Activated T-cell treated with anti-CD3 and anti-CD28 coated beads, Interleukin-2, amount 50 U/mL, for 1 hour (primary cell): ENCODE results near the gene MRPS5.
"Not testable (repeated sequence)": the region's sequence is repeated elsewhere in the genome, so short reads cannot be mapped to it uniquely, and the experiment has no call there.

Experiments used
- DNase-seq: peaks from one replicate; pipeline ENCODE4 v3.0.0-alpha.2; 2020

MRPS5 gene

DNA sequence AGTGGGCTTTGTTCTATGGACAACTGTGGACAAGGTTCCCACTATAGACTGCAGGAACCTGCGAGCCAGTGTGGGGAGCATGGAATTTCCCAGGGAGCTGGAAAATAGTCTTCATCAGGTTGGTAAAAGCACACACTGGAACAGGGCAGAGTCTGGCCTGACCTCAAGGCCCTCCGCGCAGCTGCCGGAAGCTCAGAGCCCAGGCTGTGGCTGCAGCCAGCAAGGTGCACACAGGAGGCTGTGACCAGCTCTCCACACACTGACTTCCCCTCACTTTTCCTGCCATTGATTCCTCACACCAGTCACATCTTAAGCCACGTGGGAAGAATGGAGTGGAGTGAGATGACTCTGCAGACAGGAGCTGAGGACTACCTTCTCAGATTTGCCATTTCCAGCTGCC is 77.0 kb downstream of the MRPS5 start:
- DNase-seq, result no peak

DNA sequence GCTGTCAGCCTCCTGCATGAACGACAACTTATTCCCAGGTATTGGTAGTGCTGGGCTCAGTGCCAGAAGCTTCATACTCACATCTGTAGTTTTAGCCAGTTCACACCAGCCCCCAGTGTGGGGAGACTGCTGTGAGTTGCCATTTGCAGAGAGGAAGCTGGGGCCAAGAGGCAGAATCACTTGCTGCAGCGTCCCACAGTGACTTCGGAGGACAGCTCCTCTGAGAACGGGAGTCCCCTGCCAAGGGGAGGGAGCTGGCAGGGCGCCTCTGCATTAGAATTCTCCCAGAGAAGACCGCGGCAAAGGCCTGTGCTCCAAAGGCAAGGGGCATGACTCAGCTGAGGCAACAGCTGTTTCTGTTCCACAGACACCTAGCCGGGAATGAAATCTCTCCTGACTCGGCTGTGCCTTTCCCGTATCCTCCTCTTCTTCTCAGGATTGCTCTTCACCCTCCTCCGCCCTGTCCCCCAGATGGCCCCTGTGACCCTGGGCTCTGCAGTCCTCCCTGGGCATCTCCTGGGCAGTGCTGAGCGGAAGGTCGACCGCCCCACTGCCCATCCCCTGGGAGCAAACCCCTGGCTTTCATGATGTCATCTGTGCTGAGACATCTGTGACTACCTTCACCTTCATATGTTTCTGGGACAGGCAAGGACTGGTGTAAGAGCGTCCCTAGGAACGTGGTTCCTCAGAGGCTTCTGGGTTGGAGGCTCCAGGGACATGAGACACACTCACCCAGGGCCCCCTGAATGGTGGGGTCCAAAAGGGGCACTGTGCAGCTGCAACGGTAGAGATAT is 78.1 kb downstream of the MRPS5 start:
- DNase-seq, result no peak

GRCh38 chr2:95042472-95043271 is 78.9 kb downstream of the MRPS5 start:
- DNase-seq, result no peak

GRCh38 chr2:95041824-95042442 is 79.7 kb downstream of the MRPS5 start:
- DNase-seq, result no peak

DNA sequence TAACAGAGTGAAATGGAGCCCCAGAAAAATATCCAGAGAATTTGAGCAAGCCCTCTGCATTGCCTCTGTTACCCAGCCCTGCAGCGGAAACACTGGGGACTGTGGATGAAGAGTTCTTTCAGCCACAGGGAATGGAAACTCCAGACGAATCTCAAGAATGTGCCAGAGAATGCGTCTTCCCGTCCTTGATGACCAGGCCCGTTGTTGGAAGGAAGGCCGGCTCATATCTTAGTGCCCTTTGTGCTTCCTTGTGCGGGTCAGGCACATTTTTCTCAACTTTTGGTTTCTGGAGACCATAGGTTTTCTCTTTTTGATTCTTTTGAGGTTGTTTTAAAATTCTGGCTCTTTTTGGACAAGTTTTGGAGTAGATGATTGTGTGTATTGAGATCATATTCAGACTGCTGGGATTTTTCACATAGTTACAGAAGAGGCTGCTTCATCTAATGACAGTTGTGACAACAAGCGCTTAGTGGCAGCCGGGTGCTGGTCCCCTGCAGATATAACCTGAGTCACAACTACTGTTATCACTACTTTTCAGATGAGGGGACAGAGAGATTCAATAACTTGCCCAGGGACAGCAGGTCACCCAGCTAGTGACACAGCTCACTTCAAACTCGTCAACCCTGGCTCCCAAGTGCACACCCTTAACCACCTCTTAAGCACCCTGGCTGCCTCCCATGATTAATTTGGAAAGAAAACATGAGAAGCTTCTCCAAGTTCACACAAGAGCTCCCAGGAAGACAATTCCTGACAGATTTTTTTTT is 80.4 kb downstream of the MRPS5 start:
- no peak for DNase-seq

DNA sequence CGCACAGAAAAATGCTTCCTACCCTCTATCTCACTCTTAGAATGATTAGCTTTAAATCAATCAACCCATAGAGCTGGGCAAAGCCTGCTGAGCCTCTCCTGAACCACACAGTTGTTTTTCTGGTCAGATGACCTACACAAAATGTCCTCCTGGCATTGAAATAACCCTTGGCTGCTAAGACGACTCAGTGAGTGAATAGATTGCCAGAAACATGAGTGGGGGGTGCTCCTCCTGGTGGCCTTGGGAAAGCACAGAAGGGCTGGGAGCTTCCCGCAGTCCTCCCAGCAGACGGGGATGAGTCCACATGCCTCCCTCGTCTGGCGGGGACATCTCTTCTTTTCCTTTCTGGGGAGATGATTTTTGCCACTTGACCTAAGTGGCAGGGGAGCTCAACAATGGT is 81.2 kb downstream of the MRPS5 start:
- DNase-seq, result no peak

DNA sequence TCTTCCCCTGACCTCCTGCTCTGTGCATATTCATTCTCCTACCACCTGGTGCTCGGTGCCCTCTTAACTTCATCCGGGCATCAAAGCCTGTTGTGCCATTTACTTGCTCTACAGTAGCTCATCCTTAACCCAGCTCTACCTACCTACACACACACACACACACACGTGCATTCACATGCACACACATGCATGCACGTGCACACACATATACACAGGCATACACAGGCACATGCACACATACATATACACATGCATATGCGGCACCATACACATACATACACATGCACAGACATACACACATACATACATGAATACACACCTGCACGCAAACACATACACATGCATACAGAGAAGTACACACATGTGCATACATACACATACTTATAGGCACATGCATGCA is 81.6 kb downstream of the MRPS5 start:
- no peak for DNase-seq

GRCh38 chr2:95039363-95039762 is 82.2 kb downstream of the MRPS5 start:
- no peak for DNase-seq

DNA sequence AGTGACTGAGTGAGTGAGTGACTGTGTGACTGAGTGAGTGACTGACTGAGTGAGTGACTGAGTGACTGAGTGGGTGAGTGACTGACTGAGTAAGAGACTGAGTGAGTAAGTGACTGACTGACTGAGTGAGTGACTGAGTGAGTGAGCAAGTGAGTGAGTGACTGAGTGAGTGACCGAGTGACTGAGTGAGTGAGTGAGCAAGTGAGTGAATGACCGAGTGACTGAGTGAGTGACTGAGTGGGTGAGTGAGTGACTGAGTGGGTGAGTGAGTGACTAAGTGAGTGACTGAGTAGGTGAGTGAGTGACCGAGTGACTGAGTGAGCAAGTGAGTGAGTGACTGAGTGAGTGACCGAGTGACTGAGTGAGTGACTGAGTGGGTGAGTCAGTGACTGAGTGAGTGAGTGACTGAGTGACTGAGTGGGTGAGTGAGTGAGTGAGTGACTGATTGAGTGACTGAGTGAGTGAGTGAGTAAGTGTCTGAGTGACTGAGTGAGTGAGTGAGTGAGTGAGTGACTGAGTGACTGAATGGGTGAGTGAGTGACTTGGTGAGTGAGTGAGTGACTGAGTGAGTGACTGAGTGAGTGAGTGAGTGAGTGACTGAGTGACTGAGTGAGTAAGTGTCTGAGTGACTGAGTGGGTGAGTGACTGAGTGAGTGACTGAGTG is 82.8 kb downstream of the MRPS5 start:
- DNase-seq, result no peak

DNA sequence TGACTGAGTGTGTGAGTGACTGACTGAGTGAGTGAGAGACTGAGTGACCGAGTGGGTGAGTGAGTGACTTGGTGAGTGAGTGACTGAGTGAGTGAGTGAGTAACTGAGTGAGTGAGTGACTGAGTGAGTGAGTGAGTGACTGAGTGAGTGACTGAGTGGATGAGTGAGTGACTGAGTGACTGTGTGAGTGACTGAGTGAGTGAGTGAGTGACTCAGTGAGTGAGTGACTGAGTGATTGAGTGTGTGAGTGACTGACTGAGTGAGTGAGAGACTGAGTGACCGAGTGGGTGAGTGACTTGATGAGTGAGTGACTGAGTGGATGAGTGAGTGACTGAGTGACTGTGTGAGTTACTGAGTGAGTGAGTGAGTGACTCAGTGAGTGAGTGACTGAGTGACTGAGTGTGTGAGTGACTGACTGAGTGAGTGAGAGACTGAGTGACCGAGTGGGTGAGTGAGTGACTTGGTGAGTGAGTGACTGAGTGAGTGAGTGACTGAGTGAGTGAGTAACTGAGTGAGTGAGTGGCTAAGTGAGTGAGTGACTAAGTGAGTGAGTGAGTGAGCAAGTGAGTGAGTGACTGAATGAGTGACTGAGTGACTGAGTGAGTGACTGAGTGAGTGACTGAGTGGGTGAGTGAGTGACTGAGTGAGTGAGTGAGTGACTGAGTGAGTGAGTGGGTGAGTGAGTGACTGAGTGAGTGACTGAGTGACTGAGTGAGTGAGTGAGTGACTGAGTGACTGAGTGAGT is 83.6 kb downstream of the MRPS5 start:
- not testable (repeated sequence) for DNase-seq

DNA sequence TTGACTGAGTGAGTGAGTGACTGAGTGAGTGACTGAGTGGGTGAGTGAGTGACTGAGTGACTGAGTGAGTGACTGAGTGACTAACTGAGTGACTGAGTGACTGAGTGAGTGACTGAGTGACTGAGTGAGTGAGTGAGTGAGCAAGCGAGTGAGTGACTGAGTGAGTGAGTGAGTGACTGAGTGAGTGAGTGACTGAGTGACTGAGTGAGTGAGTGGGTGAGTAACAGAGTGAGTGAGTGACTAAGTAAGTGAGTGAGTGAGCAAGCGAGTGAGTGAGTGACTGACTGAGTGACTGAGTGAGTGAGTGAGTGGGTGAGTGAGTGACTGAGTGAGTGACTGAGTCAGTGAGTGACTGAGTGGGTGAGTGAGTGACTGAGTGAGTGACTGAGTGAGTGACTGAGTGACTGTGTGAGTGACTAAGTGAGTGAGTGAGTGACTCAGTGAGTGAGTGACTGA is 84.2 kb downstream of the MRPS5 start:
- no peak for DNase-seq

DNA sequence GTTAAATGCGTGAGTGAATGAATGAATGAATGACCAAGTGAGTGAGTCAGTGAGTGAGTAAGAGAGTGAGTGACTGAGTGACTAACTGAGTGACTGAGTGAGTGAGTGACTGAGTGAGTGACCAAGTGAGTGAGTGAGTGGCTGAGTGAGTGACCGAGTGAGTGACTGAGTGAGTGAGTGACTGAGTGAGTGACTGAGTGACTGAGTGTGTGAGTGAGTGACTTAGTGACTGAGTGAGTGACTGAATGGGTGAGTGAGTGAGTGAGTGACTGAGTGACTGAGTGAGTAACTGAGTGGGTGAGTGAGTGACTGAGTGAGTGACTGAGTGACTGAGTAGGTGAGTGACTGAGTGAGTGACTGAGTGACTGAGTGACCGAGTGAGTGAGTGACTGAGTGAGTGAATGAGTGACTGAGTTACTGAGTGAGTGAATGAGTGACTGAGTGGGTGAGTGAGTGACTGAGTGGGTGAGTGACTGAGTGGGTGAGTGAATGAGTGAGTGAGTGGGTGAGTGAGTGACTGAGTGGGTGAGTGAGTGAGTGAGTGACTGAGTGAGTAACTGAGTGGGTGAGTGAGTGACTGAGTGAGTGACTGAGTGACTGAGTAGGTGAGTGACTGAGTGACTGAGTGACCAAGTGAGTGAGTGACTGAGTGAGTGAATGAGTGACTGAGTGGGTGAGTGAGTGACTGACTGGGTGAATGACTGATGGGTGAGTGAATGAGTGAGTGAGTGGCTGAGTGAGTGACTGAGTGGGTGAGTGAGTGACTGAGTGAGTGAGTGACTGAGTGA is 84.8 kb downstream of the MRPS5 start:
- no peak for DNase-seq
